Activated CD8-positive, alpha-beta memory T cell treated with anti-CD3 and anti-CD28 coated beads for 1 hour (primary cell): ENCODE results near the gene ULBP1.
"Not testable (repeated sequence)": the region's sequence is repeated elsewhere in the genome, so short reads cannot be mapped to it uniquely, and the experiment has no call there.

ENCODE experiments used
- DNase-seq, 2 donors: peaks; one replicate each; pipeline ENCODE4 v3.0.0-alpha.2; 2020; ENCODE audit warnings: low read depth in 1 of 2; ENCODE audit errors: extremely low read depth in 1 of 2

ULBP1 gene

DNA sequence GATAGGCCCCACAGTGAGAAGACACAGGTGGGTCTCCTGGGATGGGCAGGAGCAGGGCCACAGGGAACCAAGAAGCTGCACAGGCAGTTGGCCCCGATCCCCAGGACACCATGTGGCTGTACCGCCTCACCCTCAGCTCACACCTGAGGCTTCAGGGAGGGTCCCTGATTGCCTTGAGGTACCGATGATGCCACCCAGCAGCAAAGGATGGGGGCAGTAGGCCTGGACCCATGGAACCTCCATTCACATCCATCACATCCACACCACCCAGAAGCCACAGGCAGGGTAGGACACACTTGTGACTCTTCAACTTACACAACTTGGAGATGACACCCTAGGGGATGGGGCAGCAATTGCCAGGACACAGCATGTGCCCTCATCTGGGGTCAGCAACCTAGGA lies 39.9 kb downstream of the ULBP1 start:
- DNase-seq = not testable (repeated sequence)

DNA sequence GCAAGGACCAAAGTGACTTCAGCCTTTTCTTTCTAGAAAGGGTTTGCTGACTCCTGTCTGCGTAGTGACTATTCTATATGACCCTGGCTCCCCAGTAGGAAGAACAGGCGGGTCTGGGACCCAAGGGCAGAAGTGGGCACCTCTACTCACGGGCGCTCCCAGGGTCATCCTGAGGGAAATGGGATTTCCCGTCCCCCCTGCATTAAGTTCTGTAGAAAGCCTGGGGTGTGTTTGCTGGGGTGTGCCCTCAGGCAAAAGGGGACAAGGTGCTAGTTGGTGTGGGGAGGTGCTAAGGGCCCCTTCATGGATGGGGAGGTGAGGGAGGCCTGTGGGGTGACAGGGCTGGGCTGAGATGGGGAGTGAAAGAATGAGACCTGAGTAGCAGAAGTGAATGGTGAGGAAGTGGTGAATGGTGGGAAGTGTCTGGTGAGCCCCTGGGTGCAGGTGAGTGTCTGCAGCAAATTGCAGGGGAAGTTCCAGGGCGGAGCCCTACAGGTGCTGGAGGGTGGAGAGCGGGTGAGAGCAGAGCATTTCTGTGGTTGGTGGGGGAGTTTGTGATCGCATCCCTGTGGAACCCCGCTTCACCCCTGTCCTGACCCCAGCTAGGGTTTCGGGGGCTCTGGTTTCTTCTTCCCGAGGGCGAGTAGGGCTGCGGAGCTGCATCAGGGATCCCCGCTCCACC lies 40.5 kb downstream of the ULBP1 start:
- DNase-seq = peak in 1 of 2 donors; percentile 31

DNA sequence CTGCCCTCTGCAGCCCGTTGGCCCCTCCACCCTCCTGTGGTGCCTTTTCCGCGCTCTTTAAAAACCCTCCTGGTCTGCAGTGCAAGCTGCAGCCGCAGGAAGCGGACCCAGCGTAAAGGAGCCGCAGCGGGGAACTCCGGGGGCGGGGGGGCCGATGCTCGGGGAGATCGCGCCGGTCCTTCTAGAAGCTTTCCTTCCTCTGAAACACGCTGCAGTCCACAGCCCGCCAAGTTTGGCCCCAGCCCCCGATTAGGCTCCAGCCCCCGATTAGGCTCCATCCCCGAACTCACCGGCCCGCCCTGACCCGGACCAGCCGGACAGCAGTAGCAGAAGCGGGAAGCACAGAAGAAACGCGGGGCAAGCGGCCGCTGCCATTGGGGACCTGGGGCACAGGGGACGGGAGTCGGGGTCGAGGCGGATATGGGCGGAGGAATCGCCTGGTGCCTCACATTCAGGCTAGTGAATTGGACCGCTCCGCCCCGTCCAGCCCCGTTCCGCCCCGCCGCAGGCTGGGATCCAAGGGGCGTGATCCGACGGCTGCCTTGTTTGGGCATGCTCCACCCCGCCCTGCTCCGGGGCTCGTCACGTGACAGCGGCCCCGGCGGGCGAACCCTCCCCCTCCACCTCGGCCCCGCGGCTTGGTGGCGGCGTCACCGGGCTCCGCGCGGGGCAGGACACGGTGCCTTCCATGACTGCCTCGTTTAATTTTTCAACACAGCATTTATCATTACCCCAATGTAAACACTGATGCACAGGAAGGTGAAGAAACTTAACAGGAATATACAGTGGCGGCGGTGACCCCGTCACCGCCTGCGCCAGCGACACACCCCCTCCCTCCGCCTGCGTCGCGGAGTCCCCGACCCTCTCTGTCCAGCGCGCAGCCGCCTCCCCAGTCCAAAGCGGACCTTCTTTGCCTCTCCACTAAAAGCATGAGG lies 41.3 kb downstream of the ULBP1 start:
- peak; percentile 68 to 83 for DNase-seq

DNA sequence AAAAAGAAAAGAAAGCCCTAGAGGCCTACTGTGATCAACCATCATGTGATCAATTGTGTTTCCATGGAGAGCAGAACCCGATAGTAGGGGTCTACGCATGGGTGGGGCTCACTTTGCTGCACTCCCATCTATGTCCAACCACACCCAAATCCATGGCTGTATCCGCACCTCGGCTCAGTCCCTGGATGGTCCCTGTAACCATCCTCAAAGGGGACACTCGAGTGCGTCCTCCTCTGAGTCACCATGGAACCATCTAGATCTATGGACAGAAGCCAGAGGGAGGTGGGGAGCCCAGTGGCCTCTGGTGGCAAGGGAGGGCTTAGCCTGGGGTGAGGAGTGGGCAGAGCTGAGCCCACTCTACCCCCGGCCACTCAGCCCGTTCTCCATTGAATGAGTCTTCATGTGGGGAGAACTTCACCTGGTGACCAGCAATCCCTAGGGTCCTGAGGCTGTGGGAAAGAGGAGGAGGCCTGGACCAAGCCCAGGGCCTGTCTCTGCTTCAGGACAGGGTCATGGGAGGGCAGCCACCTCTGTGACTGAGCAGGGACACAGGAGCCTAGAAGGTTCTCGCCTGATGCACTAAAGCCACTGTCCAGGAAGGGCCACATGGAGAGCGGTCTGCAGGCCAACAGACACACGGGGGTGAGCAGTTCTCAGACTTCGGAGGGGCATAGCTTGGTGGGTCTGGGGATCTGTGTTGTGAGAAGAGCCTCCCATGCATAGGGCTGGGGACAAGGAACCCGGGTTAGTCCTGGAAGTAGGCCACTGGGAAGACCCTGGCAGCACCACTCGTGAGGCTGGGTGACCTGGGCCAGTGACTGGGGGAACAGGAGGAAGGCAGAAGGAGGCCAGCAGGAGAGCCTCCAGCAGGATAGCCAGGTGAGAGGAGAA lies 42.3 kb downstream of the ULBP1 start:
- no peak for DNase-seq

- DNase-seq = no peak
Observed at GRCh38 chr6:150006961-150007464, 43.3 kb downstream of the ULBP1 start.

DNA sequence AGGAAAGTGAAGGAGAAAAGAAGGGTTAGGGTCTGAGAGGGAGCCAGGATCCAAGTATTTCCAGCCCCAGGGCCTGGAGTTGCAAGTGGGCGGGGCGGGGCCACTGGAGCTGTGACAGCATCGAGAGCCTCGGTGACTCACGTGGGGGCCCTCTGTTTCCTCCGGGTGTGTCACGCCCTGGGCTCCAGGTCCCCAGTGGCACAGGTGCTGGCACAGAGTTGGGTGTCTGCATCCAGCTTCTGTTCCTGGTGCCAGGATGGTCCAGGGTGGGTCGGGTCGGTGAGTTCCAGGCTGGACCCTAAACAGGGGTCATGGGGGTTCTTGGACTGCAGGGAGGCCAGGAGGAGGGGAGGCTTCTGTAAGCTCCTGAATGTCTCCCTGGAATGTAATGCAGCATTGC lies 44.8 kb downstream of the ULBP1 start:
- no peak for DNase-seq

DNA sequence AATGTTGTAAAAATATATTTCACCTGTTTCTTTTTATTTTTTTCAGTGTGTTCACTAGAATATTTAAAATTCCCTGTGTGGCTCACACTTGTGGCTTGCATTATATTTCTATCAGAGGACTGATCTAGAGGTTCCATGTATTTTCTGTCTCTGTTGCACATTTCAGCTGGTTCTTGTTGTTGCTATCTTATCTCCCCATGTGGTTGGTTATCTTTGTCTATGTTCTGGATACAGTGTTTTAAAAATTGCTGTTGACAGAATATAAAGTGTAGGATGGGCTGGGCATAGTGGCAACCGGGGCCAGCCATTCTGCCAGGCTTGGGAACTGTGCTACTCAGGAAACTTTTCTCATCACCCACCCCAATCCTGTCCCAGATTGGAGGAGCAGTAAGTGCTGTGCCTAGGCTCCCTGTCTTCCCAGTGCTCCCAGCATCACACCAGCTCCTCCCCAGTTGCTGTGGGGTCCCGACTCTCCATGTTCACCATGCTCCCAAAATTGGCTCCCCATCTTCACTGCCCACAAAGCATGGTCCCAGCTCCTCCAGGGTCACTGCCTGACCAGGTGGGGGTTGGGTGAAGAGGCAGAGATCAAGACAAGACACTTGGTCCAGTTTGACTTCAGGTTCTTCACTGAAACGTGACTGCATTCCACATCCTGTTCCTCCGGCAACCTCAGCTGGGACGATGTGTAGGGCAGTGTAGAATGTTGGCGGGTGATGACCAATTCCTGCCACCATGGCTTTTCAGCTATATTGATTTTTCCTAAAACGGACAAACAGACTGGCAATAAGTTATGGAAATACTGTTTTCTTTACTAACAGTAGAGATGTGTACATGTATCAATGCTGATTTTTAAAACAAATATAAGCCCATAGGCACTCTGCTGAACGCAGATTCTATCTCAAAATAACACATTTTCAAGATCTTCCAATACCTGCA lies 49.4 kb downstream of the ULBP1 start:
- DNase-seq = not testable (repeated sequence)

- not testable (repeated sequence) for DNase-seq
Observed at GRCh38 chr6:150013785-150014622, 50.3 kb downstream of the ULBP1 start.

- not testable (repeated sequence) for DNase-seq
Observed at GRCh38 chr6:150014623-150015280, 51.0 kb downstream of the ULBP1 start.

- DNase-seq = not testable (repeated sequence)
Observed at GRCh38 chr6:150015281-150016001, 51.7 kb downstream of the ULBP1 start.

GRCh38 chr6:150016324-150017185 lies 52.8 kb downstream of the ULBP1 start:
- DNase-seq = peak in 1 of 2 donors; percentile 19

- DNase-seq = not testable (repeated sequence)
Observed at GRCh38 chr6:150017186-150017521, 53.4 kb downstream of the ULBP1 start.

DNA sequence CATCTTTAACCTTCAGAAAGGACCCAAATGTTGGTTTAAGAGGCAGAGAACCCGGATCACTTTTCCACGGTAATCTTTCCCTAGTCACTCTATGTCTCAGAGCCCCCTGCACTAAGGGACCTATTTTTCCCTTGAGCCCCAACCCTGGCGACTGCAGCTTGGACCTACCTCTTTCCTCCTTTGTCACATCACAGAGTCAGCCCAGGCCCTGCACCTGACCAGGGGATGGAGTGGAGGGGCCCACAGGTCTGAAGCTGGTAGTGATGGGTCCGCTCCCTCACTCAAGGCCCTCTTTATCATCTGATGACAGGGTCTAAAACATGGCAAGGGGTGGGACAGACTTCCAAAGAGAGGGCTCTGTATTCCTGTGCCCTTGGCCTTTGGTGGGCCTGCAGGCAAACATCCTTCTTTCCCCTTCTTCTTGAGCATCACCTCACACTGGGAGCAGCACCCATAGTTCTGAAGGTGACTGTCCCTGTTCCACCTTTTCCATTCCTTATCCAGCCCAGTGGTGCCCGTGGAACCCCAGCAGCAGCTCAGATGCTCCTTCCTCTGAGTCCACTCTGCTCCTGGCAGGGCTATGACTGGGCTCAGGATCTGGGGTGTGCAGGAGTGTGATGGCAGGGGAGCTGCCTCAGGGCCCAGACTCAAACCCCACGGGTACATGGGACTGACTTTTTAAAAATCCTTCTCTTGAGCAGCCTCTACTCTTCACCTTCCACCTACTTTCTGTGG lies 55.3 kb downstream of the ULBP1 start:
- DNase-seq = no peak

- not testable (repeated sequence) for DNase-seq
Observed at GRCh38 chr6:150021870-150022269, 58.1 kb downstream of the ULBP1 start.
